Astrocyte (in vitro differentiated cells and primary cell): Measurements from ENCODE around the gene AHCY. TPM values are rescaled to one million over a fixed set of nuclear protein-coding genes. Genes with fewer than 3 reads are reported as not detected.

Experiments used
- DNase-seq: peaks from one replicate; pipeline ENCODE4 v3.0.0-alpha.2; 2010; ENCODE audit warnings: low read depth
- FAIRE-seq: peaks from 2 replicates; lab custom pipeline; 2011; peaks lifted over from hg19 to GRCh38; lab: Jason Lieb, UNC
- H2AFZ ChIP-seq: 2 replicates; pipeline ENCODE4 v1.6.0; 2012; ENCODE audit warnings: low read depth, low read length, inconsistent platforms
- H3K27ac ChIP-seq: 2 replicates; pipeline ENCODE4 v1.5.1; 2011; ENCODE audit warnings: low read depth, low read length, inconsistent platforms
- H3K27me3 ChIP-seq: 2 replicates; pipeline ENCODE4 v1.6.0; 2011; ENCODE audit warnings: low read length, inconsistent platforms; ENCODE audit not compliant: insufficient read depth
- H3K36me3 ChIP-seq: 2 replicates; pipeline ENCODE4 v1.5.1; 2011; ENCODE audit warnings: low read length, inconsistent platforms; ENCODE audit not compliant: insufficient read depth
- H3K4me1 ChIP-seq: 2 replicates; pipeline ENCODE4 v1.5.1; 2011; ENCODE audit warnings: low read length, inconsistent platforms; ENCODE audit not compliant: insufficient read depth
- H3K4me2 ChIP-seq: 2 replicates; pipeline ENCODE4 v1.6.0; 2012; ENCODE audit warnings: low read length, inconsistent platforms
- H3K4me3 ChIP-seq: 2 replicates; pipeline ENCODE4 v1.5.1; 2011; ENCODE audit warnings: low read depth, mild to moderate bottlenecking, low read length, inconsistent platforms; ENCODE audit not compliant: insufficient read depth
- H3K79me2 ChIP-seq: 2 replicates; pipeline ENCODE4 v1.6.0; 2012; ENCODE audit warnings: mild to moderate bottlenecking, low read length, inconsistent platforms; ENCODE audit not compliant: insufficient read depth
- H3K9ac ChIP-seq: 2 replicates; pipeline ENCODE4 v1.6.0; 2012; ENCODE audit warnings: mild to moderate bottlenecking, low read length, inconsistent platforms
- H3K9me3 ChIP-seq: 2 replicates; pipeline ENCODE4 v1.5.1; 2012; ENCODE audit warnings: low read depth, mild to moderate bottlenecking, low read length, inconsistent platforms; ENCODE audit not compliant: insufficient read depth
- H4K20me1 ChIP-seq: 2 replicates; pipeline ENCODE4 v1.6.0; 2012; ENCODE audit warnings: low read length, inconsistent platforms; ENCODE audit not compliant: insufficient read depth
- H3K27ac Mint-ChIP-seq: one replicate; pipeline ENCODE4 v1.8.0; 2021; ENCODE audit warnings: mild to moderate bottlenecking, mixed read lengths; ENCODE audit not compliant: unreplicated experiment
- H3K27me3 Mint-ChIP-seq: one replicate; pipeline ENCODE4 v1.8.0; 2021; ENCODE audit warnings: low read depth, mixed read lengths; ENCODE audit not compliant: unreplicated experiment
- H3K36me3 Mint-ChIP-seq: one replicate; pipeline ENCODE4 v1.8.0; 2021; ENCODE audit warnings: low read depth, mixed read lengths; ENCODE audit not compliant: unreplicated experiment
- H3K4me1 Mint-ChIP-seq: one replicate; pipeline ENCODE4 v1.8.0; 2021; ENCODE audit warnings: low read depth, mixed read lengths; ENCODE audit not compliant: unreplicated experiment
- H3K4me3 Mint-ChIP-seq: one replicate; pipeline ENCODE4 v1.8.0; 2021; ENCODE audit warnings: mild to moderate bottlenecking, moderate library complexity, mixed read lengths; ENCODE audit not compliant: unreplicated experiment
- H3K9me3 Mint-ChIP-seq: one replicate; pipeline ENCODE4 v1.8.0; 2021; ENCODE audit warnings: mild to moderate bottlenecking, mixed read lengths; ENCODE audit not compliant: unreplicated experiment
- CTCF ChIP-seq: IDR thresholded peaks from 2 replicates; pipeline ENCODE4 v1.5.1; 2011; ENCODE audit warnings: low read depth, mild to moderate bottlenecking, inconsistent platforms, low read length, moderate library complexity; ENCODE audit not compliant: insufficient read depth
- EZH2 ChIP-seq: IDR thresholded peaks from 2 replicates; pipeline ENCODE4 v1.6.1; 2012; ENCODE audit warnings: mild to moderate bottlenecking, low read length, inconsistent platforms; ENCODE audit not compliant: insufficient read depth
- total RNA-seq: library from RNA; stranded (reverse); gene quantifications from 2 replicates; pipeline ENCODE4 v1.2.1, GENCODE V29; 2021

AHCY gene
- total RNA-seq, 1 donor from 2014 or later = 203 TPM

GRCh38 chr20:34296468-34296867 lies 6.7 kb downstream of the AHCY start:
- Mint-ChIP-seq H3K4me3 (no peak overlapping the region), H3K36me3 (peaks cover 37% of the 10 kb centered on the region), H3K9me3 (no peaks in the 10 kb centered on the region), H3K27ac (no peak overlapping the region), H3K27me3 (no peaks in the 10 kb centered on the region), H3K4me1 (peaks cover 5% of the 10 kb centered on the region)
- H3K4me2 ChIP-seq = no peak overlapping the region
- H3K9ac ChIP-seq = no peak overlapping the region
- H3K4me3 ChIP-seq = no peak overlapping the region
- H3K79me2 ChIP-seq = peaks cover 45% of the 10 kb centered on the region
- no peak overlapping the region for H3K27ac ChIP-seq
- H3K27me3 ChIP-seq = no peaks in the 10 kb centered on the region
- no peak overlapping the region for H2AFZ ChIP-seq
- no peaks in the 10 kb centered on the region for H3K9me3 ChIP-seq
- H3K36me3 ChIP-seq = peaks cover 3% of the 10 kb centered on the region
- FAIRE-seq = no peak
- TF ChIP-seq CTCF (no peak), EZH2 (no peak)
- DNase-seq = no peak
- H3K4me1 ChIP-seq = no peaks in the 10 kb centered on the region
- peaks cover 70% of the 10 kb centered on the region for H4K20me1 ChIP-seq

GRCh38 chr20:34295284-34295683 lies 7.9 kb downstream of the AHCY start:
- H3K4me2 ChIP-seq = no peak overlapping the region
- H3K27ac ChIP-seq = no peak overlapping the region
- peaks cover 33% of the 10 kb centered on the region for H3K79me2 ChIP-seq
- H3K9me3 ChIP-seq = no peaks in the 10 kb centered on the region
- Mint-ChIP-seq H3K36me3 (peaks cover 45% of the 10 kb centered on the region), H3K4me1 (peaks cover 1% of the 10 kb centered on the region), H3K27me3 (no peaks in the 10 kb centered on the region), H3K9me3 (no peaks in the 10 kb centered on the region), H3K27ac (no peak overlapping the region), H3K4me3 (no peak overlapping the region)
- no peak overlapping the region for H2AFZ ChIP-seq
- FAIRE-seq = no peak
- H3K27me3 ChIP-seq = no peaks in the 10 kb centered on the region
- H3K4me3 ChIP-seq = no peak overlapping the region
- no peak for DNase-seq
- peaks cover 3% of the 10 kb centered on the region for H3K36me3 ChIP-seq
- H4K20me1 ChIP-seq = peaks cover 62% of the 10 kb centered on the region
- H3K4me1 ChIP-seq = no peaks in the 10 kb centered on the region
- TF ChIP-seq CTCF (no peak), EZH2 (no peak)
- no peak overlapping the region for H3K9ac ChIP-seq

GRCh38 chr20:34294563-34294962 lies 8.6 kb downstream of the AHCY start:
- Histone ChIP-seq H3K4me1 (no peaks in the 10 kb centered on the region), H3K27me3 (no peaks in the 10 kb centered on the region), H3K9me3 (no peaks in the 10 kb centered on the region), H3K79me2 (peaks cover 28% of the 10 kb centered on the region), H2AFZ (no peak overlapping the region), H3K4me3 (no peak overlapping the region), H3K36me3 (peaks cover 5% of the 10 kb centered on the region), H3K27ac (no peak overlapping the region), H4K20me1 (peaks cover 57% of the 10 kb centered on the region), H3K4me2 (no peak overlapping the region), H3K9ac (no peak overlapping the region)
- Mint-ChIP-seq H3K9me3 (no peaks in the 10 kb centered on the region), H3K27me3 (no peaks in the 10 kb centered on the region), H3K36me3 (peaks cover 52% of the 10 kb centered on the region), H3K4me3 (no peak overlapping the region), H3K4me1 (peaks cover 1% of the 10 kb centered on the region), H3K27ac (no peak overlapping the region)
- no peak for FAIRE-seq
- no peak for DNase-seq
- TF ChIP-seq CTCF (no peak), EZH2 (no peak)
